NCI-H2196 (cell line): ENCODE data around the gene WDFY4.

Experiments
- DNase-seq: peaks from one replicate; lab custom pipeline; 2025; ENCODE audit not compliant: unreplicated experiment; lab: John Stamatoyannopoulos, UW

WDFY4 gene

DNA sequence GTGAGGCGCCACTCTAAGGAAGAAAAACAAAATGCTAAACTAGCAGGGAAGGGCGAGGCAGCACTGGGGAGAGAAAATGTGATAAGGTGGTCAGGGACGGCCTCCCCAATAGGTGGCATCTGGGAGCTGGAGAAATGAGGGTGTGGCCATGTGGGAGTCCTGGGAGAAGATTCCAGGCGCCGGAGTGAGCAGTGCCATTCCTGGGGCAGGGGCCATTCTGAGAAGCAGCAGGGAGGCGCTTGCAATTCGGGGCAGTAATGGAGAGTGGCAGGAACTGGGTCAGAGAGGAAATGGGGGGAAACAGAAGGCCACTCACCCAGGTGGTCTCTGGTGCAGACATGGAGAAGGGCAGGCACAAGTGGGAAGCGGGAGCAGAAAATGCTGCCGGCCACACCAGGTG, 316.7 kb downstream of the WDFY4 start:
- DNase-seq = no peak

DNA sequence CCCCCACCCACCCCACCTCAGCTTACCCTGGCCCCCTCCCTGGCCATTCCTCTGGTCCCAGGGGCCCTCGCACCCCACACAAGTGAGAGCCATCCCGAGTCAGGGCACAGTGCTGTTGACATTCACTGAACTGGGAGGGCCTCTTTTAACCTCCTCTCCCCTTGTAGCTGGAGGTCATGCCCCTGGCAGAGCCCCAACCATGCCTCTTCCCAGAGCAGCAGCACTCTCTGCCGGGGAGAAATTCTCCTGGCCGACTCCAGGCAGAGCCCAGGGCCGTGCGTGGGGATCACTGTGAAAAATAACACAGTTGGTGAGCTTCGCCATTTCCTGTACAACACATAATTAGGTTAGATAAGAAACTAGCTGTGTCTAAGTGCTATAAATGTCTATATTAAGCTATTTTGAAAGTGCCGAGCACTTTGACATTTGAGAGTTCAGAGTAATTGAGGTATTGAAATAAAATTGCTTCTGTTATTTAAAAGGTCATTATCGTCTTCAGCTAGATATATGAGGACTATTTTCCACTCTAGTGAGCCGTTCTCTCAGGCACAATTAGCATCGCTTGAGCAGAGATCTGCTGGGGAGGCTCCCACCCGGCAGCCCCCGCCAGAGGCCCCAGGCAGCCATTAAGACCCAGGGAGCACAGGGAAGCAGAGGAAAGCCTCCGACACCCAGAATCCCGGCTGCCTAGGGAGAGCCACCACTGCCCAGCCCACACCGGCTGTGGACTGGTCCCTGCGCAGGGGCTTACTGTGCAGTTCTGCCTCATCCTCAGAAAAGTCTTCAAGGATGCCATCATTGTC, 317.4 kb downstream of the WDFY4 start:
- DNase-seq = no peak

DNA sequence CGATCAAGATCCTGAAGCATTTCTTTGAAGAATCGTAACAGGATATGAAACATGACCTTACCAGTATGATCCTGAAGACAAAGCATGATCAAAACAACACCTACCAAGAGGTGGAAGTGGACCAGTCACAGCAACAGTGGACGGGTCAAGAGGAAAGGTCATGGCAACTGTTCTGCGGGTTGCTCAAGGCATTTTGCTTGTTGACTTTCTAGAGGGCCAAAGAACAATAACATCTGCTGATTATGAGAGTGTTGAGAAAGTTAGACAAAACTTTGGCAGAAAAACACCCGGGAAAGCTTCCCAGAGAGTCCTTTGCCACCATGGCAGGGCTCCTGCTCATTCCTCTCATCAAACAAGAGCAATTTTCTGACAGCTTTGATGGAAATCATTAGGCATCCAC, 320.6 kb downstream of the WDFY4 start:
- DNase-seq = no peak

GRCh38 chr10:49007129-49007528, 322.5 kb downstream of the WDFY4 start:
- DNase-seq = no peak

DNA sequence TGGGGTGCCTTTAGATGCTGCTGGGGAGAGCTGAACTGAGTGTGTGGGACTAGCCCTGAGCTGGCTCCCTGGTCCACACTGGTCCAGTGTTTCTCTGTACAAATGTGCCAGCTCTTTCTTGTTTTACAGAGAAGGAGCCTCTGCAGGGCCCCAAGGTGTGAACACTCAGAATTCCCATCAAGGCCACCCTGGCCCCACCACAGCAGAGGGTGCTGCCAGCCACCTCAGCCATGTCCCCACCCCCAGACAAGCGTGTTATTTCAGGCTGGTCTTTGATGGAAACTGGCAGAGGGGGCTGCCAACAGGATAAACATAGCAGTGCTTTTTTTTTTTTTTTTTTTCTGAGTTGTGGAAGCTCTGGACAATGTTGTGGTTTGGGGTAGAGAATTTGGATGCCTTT, 323.4 kb downstream of the WDFY4 start:
- no peak for DNase-seq

- DNase-seq = no peak
Observed at GRCh38 chr10:49008505-49009198, 324.0 kb downstream of the WDFY4 start.

- DNase-seq = no peak
Observed at GRCh38 chr10:49009199-49009979, 324.7 kb downstream of the WDFY4 start.

- DNase-seq = no peak
Observed at GRCh38 chr10:49010295-49010694, 325.6 kb downstream of the WDFY4 start.

GRCh38 chr10:49010865-49011264, 326.2 kb downstream of the WDFY4 start:
- no peak for DNase-seq

DNA sequence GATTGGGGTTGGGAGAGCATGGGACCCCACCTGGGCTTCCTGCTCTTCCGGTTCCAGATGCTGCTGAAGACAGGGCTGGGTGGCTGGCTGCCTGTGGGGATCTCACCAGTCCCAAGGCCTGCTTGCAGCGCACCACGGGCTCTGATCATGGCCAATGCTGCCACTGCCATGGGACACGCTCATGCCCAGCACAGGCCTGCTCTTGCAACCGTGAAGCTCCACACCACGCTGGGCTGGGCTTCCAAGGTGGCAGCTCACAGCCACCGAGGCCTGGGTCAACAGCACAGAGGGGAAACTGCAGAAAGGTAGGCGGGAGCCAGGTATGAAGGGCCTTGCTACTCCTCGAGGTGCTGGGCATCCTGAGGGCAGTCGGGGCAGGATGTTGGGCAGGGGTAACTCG, 327.1 kb downstream of the WDFY4 start:
- DNase-seq = no peak

GRCh38 chr10:49012603-49013002, 327.9 kb downstream of the WDFY4 start:
- DNase-seq = no peak

DNA sequence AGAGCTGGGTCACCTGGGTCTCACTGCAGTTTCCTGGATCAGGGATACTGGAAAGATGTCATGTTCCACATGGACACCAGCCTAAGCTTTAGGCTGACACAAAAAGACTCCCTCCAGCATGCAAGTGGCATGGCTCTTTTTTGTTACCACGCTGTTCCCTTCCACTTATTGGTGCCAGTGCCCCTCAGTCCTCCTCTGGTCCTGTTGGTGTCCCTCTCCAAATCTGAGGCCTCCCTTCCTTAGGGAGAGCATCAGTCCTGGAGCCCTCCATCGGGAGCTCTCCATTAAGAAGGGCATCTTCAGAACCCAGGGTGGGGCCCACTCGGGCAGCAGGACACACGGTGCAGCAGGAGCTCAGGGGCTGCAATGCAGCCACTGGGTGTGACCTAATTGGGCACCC, 331.0 kb downstream of the WDFY4 start:
- DNase-seq = no peak

DNA sequence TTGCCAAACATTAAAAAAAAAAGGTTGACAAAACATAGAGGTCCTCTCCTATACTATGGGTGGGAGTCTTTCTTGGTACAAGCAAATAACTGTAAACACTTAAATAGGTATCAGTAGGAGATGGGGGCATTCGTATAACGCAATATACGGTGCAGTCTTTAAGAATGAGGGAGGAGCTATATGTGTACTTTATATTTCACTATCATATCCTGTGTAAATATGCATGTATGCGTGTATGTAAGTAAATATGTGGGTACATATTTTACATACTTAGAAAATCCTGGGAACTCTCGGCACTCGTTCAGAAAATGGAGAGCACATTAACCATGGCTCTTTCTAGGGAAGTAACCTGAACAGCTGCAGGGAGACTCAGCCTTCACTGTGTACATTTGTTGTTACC, 337.0 kb downstream of the WDFY4 start:
- DNase-seq = no peak

- no peak for DNase-seq
Observed at GRCh38 chr10:49023071-49023470, 338.4 kb downstream of the WDFY4 start.

DNA sequence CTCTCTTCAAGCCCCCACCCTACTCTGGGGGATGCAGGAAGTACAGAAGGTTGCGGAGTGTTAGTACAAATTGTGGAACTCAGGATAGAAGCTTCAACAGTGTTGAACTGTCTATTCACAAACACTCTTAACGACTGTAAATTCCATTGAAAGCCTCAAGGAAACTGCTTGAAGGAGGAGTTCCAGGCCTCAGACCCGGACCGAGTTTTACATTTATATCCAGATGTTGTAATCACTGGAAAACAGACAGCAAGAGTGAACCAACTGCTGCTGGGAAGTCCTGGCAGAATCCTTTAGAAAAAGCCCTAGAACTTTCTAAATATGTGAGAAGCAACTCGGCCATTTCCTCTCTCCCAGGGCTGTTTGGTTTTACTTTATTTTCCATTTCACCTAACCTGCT, 339.1 kb downstream of the WDFY4 start:
- DNase-seq = no peak

GRCh38 chr10:49024484-49024883, 339.8 kb downstream of the WDFY4 start:
- DNase-seq = no peak

GRCh38 chr10:49025347-49025983, 340.8 kb downstream of the WDFY4 start:
- DNase-seq = no peak

- no peak for DNase-seq
Observed at GRCh38 chr10:49028639-49029038, 344.0 kb downstream of the WDFY4 start.

DNA sequence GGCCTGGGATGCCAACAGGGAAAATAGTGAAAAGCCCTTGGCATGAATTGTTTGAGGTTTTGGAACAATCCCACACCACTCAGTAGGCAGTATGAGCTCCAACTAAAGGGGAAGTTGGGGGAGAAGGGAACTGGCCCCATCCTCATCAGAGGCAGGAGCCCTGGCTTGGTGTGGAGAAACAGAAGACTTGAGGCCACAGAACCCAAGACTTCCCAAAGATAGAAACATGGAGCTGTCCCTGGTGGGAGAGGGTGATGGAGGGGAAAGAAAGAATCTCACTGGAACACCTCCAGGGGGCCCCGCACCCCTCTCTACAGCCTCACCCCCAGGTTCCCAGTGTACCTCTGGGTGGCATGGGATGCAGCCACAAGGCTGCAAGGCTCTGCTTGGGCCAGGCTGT, 345.0 kb downstream of the WDFY4 start:
- no peak for DNase-seq
